ENCODE data around the gene EFCAB6.

DNA sequence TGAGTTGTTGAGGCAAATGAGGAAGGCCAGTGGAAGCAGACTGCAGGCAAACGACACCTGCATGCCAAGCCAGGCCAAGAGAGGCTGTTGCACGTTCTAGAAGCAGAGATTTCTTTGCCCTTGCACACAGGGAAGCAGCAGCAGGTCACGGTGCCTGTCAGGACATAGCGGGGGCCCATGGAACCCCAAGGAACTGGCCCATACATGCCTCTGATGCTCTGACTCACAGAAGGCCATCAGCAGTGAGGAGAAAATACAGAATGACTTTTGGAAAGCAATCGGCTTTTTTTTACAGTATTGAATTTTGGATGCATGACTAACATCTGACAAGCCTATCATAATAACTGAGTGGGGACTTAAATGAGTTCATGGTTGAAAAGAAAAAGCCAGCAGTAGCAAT lies 276.4 kb downstream of the EFCAB6 start:
- TF ChIP-seq, protein P1, sequence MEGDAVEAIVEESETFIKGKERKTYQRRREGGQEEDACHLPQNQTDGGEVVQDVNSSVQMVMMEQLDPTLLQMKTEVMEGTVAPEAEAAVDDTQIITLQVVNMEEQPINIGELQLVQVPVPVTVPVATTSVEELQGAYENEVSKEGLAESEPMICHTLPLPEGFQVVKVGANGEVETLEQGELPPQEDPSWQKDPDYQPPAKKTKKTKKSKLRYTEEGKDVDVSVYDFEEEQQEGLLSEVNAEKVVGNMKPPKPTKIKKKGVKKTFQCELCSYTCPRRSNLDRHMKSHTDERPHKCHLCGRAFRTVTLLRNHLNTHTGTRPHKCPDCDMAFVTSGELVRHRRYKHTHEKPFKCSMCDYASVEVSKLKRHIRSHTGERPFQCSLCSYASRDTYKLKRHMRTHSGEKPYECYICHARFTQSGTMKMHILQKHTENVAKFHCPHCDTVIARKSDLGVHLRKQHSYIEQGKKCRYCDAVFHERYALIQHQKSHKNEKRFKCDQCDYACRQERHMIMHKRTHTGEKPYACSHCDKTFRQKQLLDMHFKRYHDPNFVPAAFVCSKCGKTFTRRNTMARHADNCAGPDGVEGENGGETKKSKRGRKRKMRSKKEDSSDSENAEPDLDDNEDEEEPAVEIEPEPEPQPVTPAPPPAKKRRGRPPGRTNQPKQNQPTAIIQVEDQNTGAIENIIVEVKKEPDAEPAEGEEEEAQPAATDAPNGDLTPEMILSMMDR (IDR thresholded peaks at IDR 0.05), result no peak
- no peak for TF ChIP-seq POLR2A (IDR thresholded peaks at IDR 0.05)

Measured in right lobe of liver (tissue), 4 donors.